CD4-positive, CD25-positive, alpha-beta regulatory T cell (primary cell): ENCODE data around the gene MYT1. TPM values are rescaled to one million over a fixed set of nuclear protein-coding genes. Genes with fewer than 3 reads are reported as not detected.
"Not testable (repeated sequence)": the region's sequence is repeated elsewhere in the genome, so short reads cannot be mapped to it uniquely, and the experiment has no call there.

Experiments
- ATAC-seq, 2 donors: fragments of 150-1000 bp; cut with Tn5 transposase; one replicate each; pipeline ENCODE4 v1.10.0; 2021; ENCODE audit warnings: low read depth in 2 of 2, moderate number of reproducible peaks in 2 of 2, moderate library complexity in 1 of 2
- DNase-seq, 3 donors: peaks; one replicate each; pipeline versions ENCODE4 v3.0.0 to v3.0.0-alpha.2; 2012 to 2022; ENCODE audit warnings: mixed read lengths in 1 of 3
- H3K27ac ChIP-seq: one replicate; pipeline ENCODE4 v1.7.0; 2013; ENCODE audit warnings: mild to moderate bottlenecking, low read length; ENCODE audit not compliant: insufficient read depth, poor library complexity, severe bottlenecking
- H3K27me3 ChIP-seq: one replicate; pipeline ENCODE4 v1.7.0; 2013; ENCODE audit warnings: low read length; ENCODE audit not compliant: control insufficient read depth, insufficient read depth
- H3K36me3 ChIP-seq: one replicate; pipeline ENCODE4 v1.7.0; 2013; ENCODE audit warnings: mild to moderate bottlenecking, low read length, moderate library complexity; ENCODE audit not compliant: control insufficient read depth, insufficient read depth
- H3K4me1 ChIP-seq: 2 replicates; pipeline ENCODE4 v1.7.0; 2013; ENCODE audit warnings: mild to moderate bottlenecking, low read length; ENCODE audit not compliant: insufficient read depth, control insufficient read depth, poor library complexity, severe bottlenecking
- H3K4me3 ChIP-seq: one replicate; pipeline ENCODE4 v1.7.0; 2013; ENCODE audit warnings: low read depth, mild to moderate bottlenecking, low read length, moderate library complexity
- H3K9me3 ChIP-seq, 2 experiments: 1 replicate in 1 of 2; 2 replicates in 1 of 2; pipeline ENCODE4 v1.7.0; 2013; ENCODE audit warnings: low read length in 2 of 2, mild to moderate bottlenecking in 1 of 2, moderate library complexity in 1 of 2; ENCODE audit not compliant: control insufficient read depth in 2 of 2
- H3K27ac Mint-ChIP-seq, 3 donors: one replicate each; pipeline ENCODE4 v1.8.0; 2020 to 2022; ENCODE audit warnings: mild to moderate bottlenecking in 3 of 3, mixed read lengths in 3 of 3, moderate library complexity in 2 of 3
- H3K27me3 Mint-ChIP-seq: one replicate; pipeline ENCODE4 v1.8.0; 2022; ENCODE audit warnings: mild to moderate bottlenecking, mixed read lengths
- H3K36me3 Mint-ChIP-seq: one replicate; pipeline ENCODE4 v1.8.0; 2020; ENCODE audit warnings: mixed read lengths
- H3K4me1 Mint-ChIP-seq, 4 donors: one replicate each; pipeline ENCODE4 v1.8.0; 2020 to 2022; ENCODE audit warnings: mixed read lengths in 4 of 4, mild to moderate bottlenecking in 1 of 4
- H3K4me3 Mint-ChIP-seq, 4 donors: one replicate each; pipeline ENCODE4 v1.8.0; 2020 to 2022; ENCODE audit warnings: mild to moderate bottlenecking in 4 of 4, mixed read lengths in 4 of 4, moderate library complexity in 3 of 4
- H3K9me3 Mint-ChIP-seq, 7 donors: one replicate each; pipeline ENCODE4 v1.8.0; 2020 to 2022; ENCODE audit warnings: mixed read lengths in 7 of 7, mild to moderate bottlenecking in 3 of 7, moderate library complexity in 2 of 7
- polyA plus RNA-seq, 4 donors: library from polyadenylated mRNA; unstranded; fragments of 300-500 nt; fragmentation: Illumina TruSeq; gene quantifications; one replicate each; pipeline ENCODE4 v1.2.3, GENCODE V29; 2021
- total RNA-seq: library from RNA; stranded (reverse); gene quantifications from one replicate; pipeline ENCODE4 v1.2.3, GENCODE V29; 2022

MYT1 gene
- not detected for total RNA-seq
- under 1 TPM in 1 of 4 donors, not detected in 3; 0.14 TPM for polyA plus RNA-seq

DNA sequence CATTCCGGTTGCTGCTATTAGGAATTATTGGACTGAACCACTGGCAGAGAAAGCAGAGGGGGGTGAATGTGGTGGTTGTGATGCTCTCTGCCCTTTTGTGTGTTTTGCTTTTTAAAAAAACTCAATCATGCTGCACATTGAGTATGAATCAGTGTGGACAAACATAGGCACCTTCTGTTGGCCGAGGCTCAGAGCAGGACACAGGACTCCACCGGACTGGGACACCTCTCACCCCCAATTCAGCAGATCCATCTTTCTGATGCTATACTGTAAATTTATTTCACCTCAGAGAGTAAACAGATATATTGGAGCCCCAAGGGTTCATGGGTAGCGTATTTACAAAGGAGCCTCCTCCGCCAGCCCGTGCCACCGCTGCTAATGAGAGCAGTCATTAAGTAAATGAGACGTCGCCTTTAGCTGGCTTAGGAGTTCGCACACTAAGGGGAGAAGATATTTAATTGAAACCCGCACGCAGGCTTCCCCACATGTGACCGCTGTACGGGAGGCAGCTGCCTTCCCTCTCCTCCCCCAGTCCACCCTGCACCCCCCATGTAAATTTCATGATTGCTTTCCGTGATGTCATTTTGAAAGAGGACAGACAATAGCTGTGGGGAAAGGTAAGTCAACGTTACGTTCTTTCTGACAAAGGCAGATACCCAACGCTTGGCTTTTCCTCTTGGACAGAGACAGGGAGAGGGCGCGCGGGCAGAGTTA lies at the start of gene MYT1:
Gene MYT1, plus strand, starts transcription at position 330 of the 714 bp plus-strand sequence. CDS start 34,410 bp downstream, outside the sequence.
- Mint-ChIP-seq H3K9me3 (peaks cover 0 to 2% (median 0%) of the 10 kb centered on the region in 7 donors), H3K27me3 (peaks cover 40% of the 10 kb centered on the region), H3K4me3 (no peak within 1 kb of the TSS), H3K27ac (peak within 1 kb of the TSS in 1 of 3 donors; percentile 17), H3K4me1 (no peaks in the 10 kb centered on the region), H3K36me3 (peaks cover 3% of the 10 kb centered on the region)
- ATAC-seq (no peak), DNase-seq (no peak)
- Histone ChIP-seq H3K4me3 (no peak within 1 kb of the TSS), H3K36me3 (no peaks in the 10 kb centered on the region), H3K27me3 (peaks cover 2% of the 10 kb centered on the region), H3K27ac (no peak within 1 kb of the TSS), H3K9me3 (no peaks in the 10 kb centered on the region), H3K4me1 (no peaks in the 10 kb centered on the region)

DNA sequence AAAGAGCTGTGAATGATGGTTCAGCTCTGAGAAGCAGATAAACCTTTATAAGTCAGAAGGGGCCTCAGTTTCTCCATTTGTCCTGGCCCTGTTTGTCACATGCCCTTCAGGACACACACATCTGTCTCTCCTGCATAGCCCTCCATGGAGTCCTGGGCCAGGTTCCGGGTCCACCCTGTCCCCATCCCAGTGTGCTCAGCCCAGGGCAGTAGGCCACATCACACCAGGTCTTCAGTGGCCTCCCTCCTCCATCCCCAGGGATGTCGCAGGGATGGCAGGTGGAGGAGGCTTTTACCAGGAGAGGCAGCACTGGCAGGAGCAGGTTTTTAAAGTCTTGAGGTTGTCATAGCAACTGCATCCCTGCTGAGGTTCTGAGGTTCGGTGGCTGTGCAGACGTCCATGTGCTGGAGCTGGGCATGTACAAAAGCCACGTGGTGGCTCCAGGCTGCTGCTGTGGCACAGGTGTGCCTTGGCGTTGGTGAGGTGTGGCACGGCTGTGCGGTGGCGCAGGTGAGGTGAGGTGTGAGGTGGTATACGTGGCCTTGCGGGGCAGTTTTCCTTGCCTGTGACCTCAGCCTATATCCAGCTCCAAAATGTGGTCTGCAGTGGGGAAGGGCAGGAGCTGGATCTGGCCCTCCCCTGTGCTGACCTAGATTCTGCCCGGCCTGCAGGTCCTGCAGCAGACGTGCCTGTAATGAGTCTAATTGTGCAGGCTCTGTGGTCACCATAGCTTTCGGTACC lies 48.9 kb upstream of the MYT1 start:
- no peak for ATAC-seq
- no peak overlapping the region for H3K4me3 ChIP-seq
- peaks cover 5% of the 10 kb centered on the region for H3K4me1 ChIP-seq
- H3K27me3 Mint-ChIP-seq, result peaks cover 2% of the 10 kb centered on the region
- H3K36me3 ChIP-seq, result no peaks in the 10 kb centered on the region
- H3K27me3 ChIP-seq, result no peaks in the 10 kb centered on the region
- no peak overlapping the region for H3K4me3 Mint-ChIP-seq
- DNase-seq, result no peak
- H3K36me3 Mint-ChIP-seq, result no peaks in the 10 kb centered on the region
- no peaks in the 10 kb centered on the region for H3K9me3 Mint-ChIP-seq
- no peaks in the 10 kb centered on the region for H3K9me3 ChIP-seq
- H3K4me1 Mint-ChIP-seq, result peaks cover 0 to 7% (median 4%) of the 10 kb centered on the region in 4 donors
- no peak overlapping the region for H3K27ac ChIP-seq
- H3K27ac Mint-ChIP-seq, result peak overlapping the region in 1 of 3 donors; percentile 66

DNA sequence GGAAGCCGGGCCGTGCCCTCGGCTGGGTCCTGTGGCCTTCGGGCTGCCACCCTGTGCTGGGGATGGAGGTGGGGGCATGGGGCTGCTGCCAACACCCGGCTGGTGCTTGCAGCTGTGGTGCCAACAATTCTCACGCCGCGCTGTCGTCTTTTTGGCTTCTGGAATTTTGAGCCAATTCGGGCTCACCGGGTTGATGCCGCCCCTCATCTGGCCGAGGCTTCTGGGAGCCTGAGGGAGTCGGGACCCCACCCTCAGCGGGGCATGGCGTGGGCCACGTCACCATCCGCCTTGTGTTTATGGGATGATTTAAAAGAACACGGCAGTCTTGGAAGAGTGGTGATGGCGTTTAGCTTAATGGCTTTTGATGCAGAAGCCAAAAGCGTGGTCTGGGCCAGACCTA lies 48.2 kb upstream of the MYT1 start:
- no peak for ATAC-seq
- Mint-ChIP-seq H3K27ac (no peak overlapping the region), H3K4me1 (peaks cover 0 to 9% (median 5%) of the 10 kb centered on the region in 4 donors), H3K9me3 (no peaks in the 10 kb centered on the region), H3K36me3 (no peaks in the 10 kb centered on the region), H3K27me3 (peaks cover 6% of the 10 kb centered on the region), H3K4me3 (no peak overlapping the region)
- Histone ChIP-seq H3K4me3 (no peak overlapping the region), H3K9me3 (no peaks in the 10 kb centered on the region), H3K4me1 (peaks cover 8% of the 10 kb centered on the region), H3K27me3 (no peaks in the 10 kb centered on the region), H3K27ac (no peak overlapping the region), H3K36me3 (no peaks in the 10 kb centered on the region)
- no peak for DNase-seq

DNA sequence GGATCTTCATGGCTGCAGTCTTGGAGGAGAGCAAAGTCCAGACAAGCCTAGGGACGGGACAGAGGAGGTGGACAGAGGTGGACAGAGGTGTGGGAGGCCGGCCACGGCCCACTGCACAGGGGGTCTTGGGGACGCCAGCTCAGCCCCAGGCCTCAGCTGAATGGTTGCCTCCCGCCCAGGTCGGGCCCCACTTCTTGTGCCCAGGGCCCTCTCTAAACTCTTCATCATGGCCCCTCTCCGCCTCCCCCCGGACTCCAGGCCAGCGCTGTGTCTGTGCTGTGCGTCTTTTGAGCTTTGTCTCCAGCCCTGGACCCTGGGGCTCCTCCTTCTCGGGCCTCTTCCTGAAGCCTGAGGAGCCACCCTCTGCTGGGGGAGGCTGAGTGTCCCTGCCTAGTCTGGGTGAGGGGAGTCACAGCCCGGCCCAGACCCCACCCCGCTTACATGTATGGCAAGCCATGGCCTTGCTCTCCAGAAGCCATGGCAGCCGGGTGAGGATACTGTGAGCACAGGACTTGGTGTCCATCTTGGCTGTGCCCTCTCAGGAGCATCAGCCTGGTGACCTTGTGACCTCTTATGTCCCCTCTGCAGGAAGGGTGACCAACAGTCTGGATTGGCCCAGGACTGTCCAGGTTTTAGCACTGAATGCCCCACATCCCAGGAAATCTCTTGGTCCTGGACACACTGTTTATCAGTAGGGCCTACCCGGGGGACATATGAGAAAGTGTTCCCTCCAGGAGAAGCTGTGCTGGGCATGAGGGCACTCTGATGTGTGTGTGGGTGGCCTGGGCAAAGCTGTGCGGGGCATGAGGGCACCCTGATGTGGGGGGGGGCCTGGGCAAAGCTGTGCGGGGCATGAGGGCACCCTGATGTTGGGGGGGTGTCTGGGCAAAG lies 47.5 kb upstream of the MYT1 start:
- ATAC-seq, result no peak
- Histone ChIP-seq H3K27ac (no peak overlapping the region), H3K36me3 (no peaks in the 10 kb centered on the region), H3K9me3 (no peaks in the 10 kb centered on the region), H3K4me1 (peaks cover 8% of the 10 kb centered on the region), H3K4me3 (no peak overlapping the region), H3K27me3 (no peaks in the 10 kb centered on the region)
- H3K27me3 Mint-ChIP-seq, result peaks cover 6% of the 10 kb centered on the region
- peaks cover 0 to 9% (median 5%) of the 10 kb centered on the region in 4 donors for H3K4me1 Mint-ChIP-seq
- DNase-seq, result no peak
- peaks cover 0 to 2% (median 0%) of the 10 kb centered on the region in 7 donors for H3K9me3 Mint-ChIP-seq
- no peak overlapping the region for H3K27ac Mint-ChIP-seq
- H3K36me3 Mint-ChIP-seq, result no peaks in the 10 kb centered on the region
- H3K4me3 Mint-ChIP-seq, result no peak overlapping the region

DNA sequence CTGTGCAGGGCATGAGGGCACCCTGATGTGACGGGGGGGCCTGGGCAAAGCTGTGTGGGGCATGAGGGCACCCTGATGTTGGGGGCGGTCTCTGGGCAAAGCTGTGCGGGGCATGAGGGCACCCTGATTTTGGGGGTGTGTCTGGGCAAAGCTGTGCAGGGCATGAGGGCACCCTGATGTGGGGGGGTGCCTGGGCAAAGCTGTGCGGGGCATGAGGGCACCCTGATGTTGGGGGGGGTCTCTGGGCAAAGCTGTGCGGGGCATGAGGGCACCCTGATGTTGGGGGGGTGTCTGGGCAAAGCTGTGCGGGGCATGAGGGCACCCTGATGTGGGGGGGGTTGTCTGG lies 46.8 kb upstream of the MYT1 start:
- H3K36me3 ChIP-seq, ATAC-seq, H3K27ac Mint-ChIP-seq, H3K4me1 Mint-ChIP-seq, H3K27me3 ChIP-seq, H3K4me3 ChIP-seq, H3K27me3 Mint-ChIP-seq, H3K27ac ChIP-seq, H3K9me3 ChIP-seq, H3K4me1 ChIP-seq, H3K36me3 Mint-ChIP-seq, H3K4me3 Mint-ChIP-seq, DNase-seq, H3K9me3 Mint-ChIP-seq: not testable (repeated sequence)

DNA sequence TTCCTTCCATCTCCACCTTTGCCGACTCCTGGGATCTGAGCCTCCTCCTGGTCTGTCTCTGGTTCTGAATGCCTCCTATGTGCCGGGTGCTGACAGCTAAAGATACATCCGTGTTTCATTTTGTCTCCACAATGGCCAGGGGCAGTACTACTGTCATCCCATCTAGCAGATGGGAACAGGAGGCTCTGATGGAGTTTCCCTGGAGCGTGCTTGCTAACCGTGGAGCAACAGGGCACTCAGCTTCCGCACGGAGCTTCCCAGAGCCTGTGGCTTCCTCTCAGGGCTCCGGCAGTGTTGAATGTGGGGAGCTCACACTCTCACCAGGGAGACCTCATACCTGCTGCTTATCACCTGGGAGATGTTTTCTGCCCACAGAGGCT lies 45.0 kb upstream of the MYT1 start:
- no peak overlapping the region for H3K27ac Mint-ChIP-seq
- H3K27me3 ChIP-seq, result no peaks in the 10 kb centered on the region
- H3K4me1 ChIP-seq, result peaks cover 8% of the 10 kb centered on the region
- no peak overlapping the region for H3K27ac ChIP-seq
- peaks cover 0 to 9% (median 5%) of the 10 kb centered on the region in 4 donors for H3K4me1 Mint-ChIP-seq
- peaks cover 14% of the 10 kb centered on the region for H3K27me3 Mint-ChIP-seq
- ATAC-seq, result no peak
- no peaks in the 10 kb centered on the region for H3K36me3 ChIP-seq
- H3K9me3 ChIP-seq, result no peaks in the 10 kb centered on the region
- H3K4me3 ChIP-seq, result no peak overlapping the region
- no peaks in the 10 kb centered on the region for H3K36me3 Mint-ChIP-seq
- peaks cover 0 to 2% (median 0%) of the 10 kb centered on the region in 7 donors for H3K9me3 Mint-ChIP-seq
- no peak overlapping the region for H3K4me3 Mint-ChIP-seq
- DNase-seq, result no peak

DNA sequence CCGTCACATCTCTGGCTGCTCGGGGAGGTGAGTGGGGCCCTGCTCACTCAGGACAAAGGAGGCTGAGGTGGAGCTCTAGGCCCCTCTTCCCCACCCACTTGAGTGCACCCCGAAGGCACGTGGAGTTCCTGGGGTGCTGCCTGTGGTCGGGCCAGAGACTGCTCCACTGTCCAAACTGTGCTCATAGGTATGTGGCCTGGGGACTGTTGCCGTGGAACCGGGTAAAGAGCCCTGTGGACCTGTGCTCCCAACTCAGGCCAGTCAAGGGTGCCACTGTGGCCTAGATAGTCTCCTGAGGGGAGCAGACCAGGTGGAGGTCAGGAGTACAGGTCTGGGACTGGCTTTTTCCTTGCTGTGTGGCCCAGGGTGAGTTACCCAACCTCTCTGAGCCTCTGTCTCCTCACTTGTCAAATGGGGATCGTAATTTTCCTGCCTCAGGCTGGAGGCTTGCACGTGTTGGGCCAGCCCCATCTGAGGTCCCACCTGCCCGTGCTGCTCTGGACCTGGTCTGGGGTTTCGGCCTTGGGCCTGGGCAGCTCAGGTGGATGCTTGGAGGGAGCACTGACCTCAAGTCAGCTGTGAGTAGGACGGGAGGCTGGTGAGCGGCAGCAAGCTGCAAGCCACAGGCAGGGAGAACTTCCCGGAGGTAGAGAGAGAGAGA lies 44.4 kb upstream of the MYT1 start:
- no peak for DNase-seq
- Mint-ChIP-seq H3K27ac (peak overlapping the region in 2 of 3 donors; percentile 35 to 93), H3K36me3 (no peaks in the 10 kb centered on the region), H3K27me3 (peaks cover 19% of the 10 kb centered on the region), H3K9me3 (peaks cover 0 to 2% (median 0%) of the 10 kb centered on the region in 7 donors), H3K4me1 (peaks cover 0 to 9% (median 5%) of the 10 kb centered on the region in 4 donors), H3K4me3 (peak overlapping the region in 3 of 4 donors; percentile 33 to 72 (median 47))
- H3K27me3 ChIP-seq, result no peaks in the 10 kb centered on the region
- H3K4me1 ChIP-seq, result peaks cover 8% of the 10 kb centered on the region
- H3K36me3 ChIP-seq, result no peaks in the 10 kb centered on the region
- no peak overlapping the region for H3K27ac ChIP-seq
- ATAC-seq, result peak in 1 of 2 donors; percentile 10
- H3K4me3 ChIP-seq, result no peak overlapping the region
- H3K9me3 ChIP-seq, result no peaks in the 10 kb centered on the region
